PC-9 (cell line): Measurements from ENCODE around the gene ZRANB2. TPM values are rescaled to one million over a fixed set of nuclear protein-coding genes. Genes with fewer than 3 reads are reported as not detected.

ENCODE experiments used
- BruUV-seq: library from RNA; stranded (reverse); fragments of 400-500 nt; replicated peaks from 2 replicates; lab custom pipeline; 2021; lab: Mats Ljungman, UMichigan
- CTCF ChIA-PET: fragments of 300-600 bp; sonication (Branson Sonifier 250); formaldehyde crosslinking; loops from one replicate; lab custom pipeline; 2022; ENCODE audit warnings: antibody characterized with exemption; lab: Charles Lee
- POLR2A ChIA-PET: fragments of 300-600 bp; sonication (Branson Sonifier 250); formaldehyde crosslinking; loops from one replicate; lab custom pipeline; 2022; ENCODE audit warnings: antibody characterized with exemption; ENCODE audit not compliant: unreplicated experiment; lab: Charles Lee
- DNase-seq, 2 experiments: peaks; one replicate each; pipeline versions ENCODE4 v3.0.0 to v3.0.0-alpha.2; 2015 to 2022; ENCODE audit warnings: mixed read lengths in 1 of 2
- H2AFZ ChIP-seq: fragments of 200-600 bp; sonication (generic); 2 replicates; pipeline ENCODE4 v1.8.1; 2017; ENCODE audit warnings: antibody characterized with exemption
- H3F3A ChIP-seq: fragments of 200-600 bp; sonication (generic); 2 replicates; pipeline ENCODE4 v1.8.1; 2017; ENCODE audit warnings: antibody characterized with exemption, mild to moderate bottlenecking, low read depth; ENCODE audit not compliant: insufficient read depth
- H3K27ac ChIP-seq: fragments of 200-600 bp; sonication (generic); 2 replicates; pipeline ENCODE4 v1.6.1; 2016; ENCODE audit warnings: mixed run types
- H3K27me3 ChIP-seq: fragments of 200-600 bp; sonication (generic); 2 replicates; pipeline ENCODE4 v1.6.1; 2016; ENCODE audit warnings: low read depth, mixed run types; ENCODE audit not compliant: insufficient read depth
- H3K36me3 ChIP-seq: fragments of 200-600 bp; sonication (generic); 2 replicates; pipeline ENCODE4 v1.6.1; 2016; ENCODE audit warnings: low read depth, mixed run types
- H3K4me1 ChIP-seq: fragments of 200-600 bp; sonication (generic); replicated peaks from 2 replicates; pipeline ENCODE4 v1.6.1; 2016; ENCODE audit warnings: mixed run types; ENCODE audit not compliant: insufficient read depth
- H3K4me2 ChIP-seq: fragments of 200-600 bp; sonication (generic); 2 replicates; pipeline ENCODE4 v1.6.1; 2017; ENCODE audit warnings: mixed run types
- H3K4me3 ChIP-seq: fragments of 200-600 bp; sonication (generic); 2 replicates; pipeline ENCODE4 v1.6.1; 2016; ENCODE audit warnings: mixed run types
- H3K79me2 ChIP-seq: fragments of 200-600 bp; sonication (generic); 2 replicates; pipeline ENCODE4 v1.6.1; 2017; ENCODE audit warnings: low read depth, mixed run types
- H3K9me2 ChIP-seq: fragments of 200-600 bp; sonication (generic); 2 replicates; pipeline ENCODE4 v1.8.1; 2017; ENCODE audit warnings: mild to moderate bottlenecking; ENCODE audit not compliant: insufficient read depth
- H3K9me3 ChIP-seq: fragments of 200-600 bp; sonication (generic); 2 replicates; pipeline ENCODE4 v1.8.1; 2016; ENCODE audit warnings: low read depth; ENCODE audit not compliant: insufficient read depth
- H4K20me1 ChIP-seq: fragments of 200-600 bp; sonication (generic); 2 replicates; pipeline ENCODE4 v1.8.1; 2017; ENCODE audit not compliant: insufficient read depth
- CTCF ChIP-seq: fragments of 200-600 bp; sonication (generic); conservative IDR thresholded peaks from 2 replicates; pipeline ENCODE4 v1.6.1; 2017; ENCODE audit warnings: mixed run types, antibody characterized with exemption, mild to moderate bottlenecking, moderate library complexity
- EZH2 ChIP-seq: fragments of 200-600 bp; sonication (generic); IDR thresholded peaks from 2 replicates; pipeline ENCODE4 v1.8.0; 2017; ENCODE audit warnings: antibody characterized with exemption, low read depth
- intact Hi-C: fragments of 100-400 bp; cut with micrococcal nuclease; formaldehyde crosslinking; loops from one replicate; pipeline ENCODE4 v1.10.0; 2022; ENCODE audit not compliant: unreplicated experiment
- total RNA-seq: library from RNA; stranded (reverse); gene quantifications from 2 replicates; pipeline ENCODE4 v1.2.3, GENCODE V29; 2021

Gene ZRANB2
- total RNA-seq, 1 experiment from 2014 or later: 79.6 TPM

- POLR2A ChIA-PET: no interaction called here
- Histone ChIP-seq H3K4me2 (no peak overlapping the region), H3K9me3 (no peaks in the 10 kb centered on the region)
Measured at GRCh38 chr1:71101839-71102376, 21.1 kb upstream of the ZRANB2 start.

GRCh38 chr1:71097428-71097827 lies 16.6 kb upstream of the ZRANB2 start:
- no peaks in the 10 kb centered on the region for H3K79me2 ChIP-seq
- H4K20me1 ChIP-seq: no peaks in the 10 kb centered on the region
- no TSS peak for BruUV-seq
- ChIA-PET POLR2A (no interaction called here), CTCF (no interaction called here)
- intact Hi-C loops: no loop called here
- H3K36me3 ChIP-seq: no peaks in the 10 kb centered on the region
- DNase-seq: no peak
- H2AFZ ChIP-seq: no peak overlapping the region
- H3K4me1 ChIP-seq: no peaks in the 10 kb centered on the region
- H3K4me2 ChIP-seq: no peak overlapping the region
- H3K27ac ChIP-seq: no peak overlapping the region
- no peaks in the 10 kb centered on the region for H3F3A ChIP-seq
- no peaks in the 10 kb centered on the region for H3K9me3 ChIP-seq
- H3K9me2 ChIP-seq: no peaks in the 10 kb centered on the region
- TF ChIP-seq EZH2 (no peak), CTCF (no peak)
- no peaks in the 10 kb centered on the region for H3K27me3 ChIP-seq
- no peak overlapping the region for H3K4me3 ChIP-seq

More at GRCh38 chr1:71101839-71102376, 21.1 kb upstream of the ZRANB2 start:
- TF ChIP-seq EZH2 (no peak), CTCF (no peak)
- CTCF ChIA-PET: no interaction called here
- no peaks in the 10 kb centered on the region for H3F3A ChIP-seq
- DNase-seq: no peak
- no TSS peak for BruUV-seq
- peaks cover 2% of the 10 kb centered on the region; the same call in 1 of the 2 replicates for H3K9me2 ChIP-seq
- no peaks in the 10 kb centered on the region for H4K20me1 ChIP-seq
- no peaks in the 10 kb centered on the region for H3K79me2 ChIP-seq
- intact Hi-C loops: loop anchor here (5.0 kb wide), 1 partner anchor 420 kb away; no protein-coding TSS in a partner anchor
- no peak overlapping the region for H2AFZ ChIP-seq
- no peak overlapping the region for H3K4me3 ChIP-seq
- H3K27ac ChIP-seq: no peak overlapping the region
- no peaks in the 10 kb centered on the region for H3K36me3 ChIP-seq
- H3K4me1 ChIP-seq: no peaks in the 10 kb centered on the region
- H3K27me3 ChIP-seq: no peaks in the 10 kb centered on the region

GRCh38 chr1:71094913-71095312 lies 14.1 kb upstream of the ZRANB2 start:
- Histone ChIP-seq H3K9me3 (no peaks in the 10 kb centered on the region), H3K36me3 (no peaks in the 10 kb centered on the region), H4K20me1 (no peaks in the 10 kb centered on the region), H3K9me2 (no peaks in the 10 kb centered on the region), H3F3A (no peaks in the 10 kb centered on the region), H3K4me3 (no peak overlapping the region), H3K4me2 (no peak overlapping the region), H2AFZ (no peak overlapping the region), H3K79me2 (no peaks in the 10 kb centered on the region), H3K4me1 (no peaks in the 10 kb centered on the region), H3K27ac (no peak overlapping the region), H3K27me3 (no peaks in the 10 kb centered on the region)
- ChIA-PET POLR2A (no interaction called here), CTCF (no interaction called here)
- no peak for TF ChIP-seq CTCF
- TF ChIP-seq EZH2: no peak
- intact Hi-C loops: no loop called here
- BruUV-seq: no TSS peak
- no peak for DNase-seq
